HepG2 (cell line): ENCODE results near the gene ZNF546. TPM values are rescaled to one million over a fixed set of nuclear protein-coding genes. Genes with fewer than 3 reads are reported as not detected.
A peak's percentile ranks its signal among the peaks of the same experiment; 100 is the strongest.

ENCODE experiments used
- ATAC-seq: fragments of 200-7000 bp; cut with Tn5 transposase; 3 replicates; pipeline ENCODE4 v1.9.1; 2020; ENCODE audit warnings: mild to moderate bottlenecking, moderate library complexity
- BruUV-seq: library from RNA; stranded (reverse); fragments of 400-500 nt; replicated peaks from 2 replicates; lab custom pipeline; 2021; lab: Mats Ljungman, UMichigan
- CTCF ChIA-PET: fragments of 300-600 bp; formaldehyde crosslinking; extraction: SDS; loops from one replicate; lab custom pipeline; 2021; ENCODE audit warnings: low total read pairs, inconsistent platforms, low intra/inter-chr PET ratio; lab: Yijun Ruan, JAX
- POLR2A ChIA-PET: fragments of 350-600 bp; sonication (Branson Sonifier 250); formaldehyde crosslinking; loops from one replicate; lab custom pipeline; 2020; ENCODE audit warnings: antibody characterized with exemption, inconsistent platforms; lab: Yijun Ruan, JAX
- DNase-seq: peaks from one replicate; pipeline ENCODE4 v3.0.0-alpha.2; 2015; ENCODE audit warnings: low spot score
- FAIRE-seq: peaks from 3 replicates; lab custom pipeline; 2011; peaks lifted over from hg19 to GRCh38; lab: Jason Lieb, UNC
- H2AFZ ChIP-seq: one replicate; pipeline ENCODE4 v1.6.1; 2011; ENCODE audit warnings: low read length, inconsistent platforms
- H3K27ac ChIP-seq: fragments of 300-600 bp; 3 replicates; pipeline ENCODE4 v1.8.0; 2011; ENCODE audit warnings: mixed run types, mild to moderate bottlenecking, mixed read lengths, low read length, inconsistent platforms; ENCODE audit not compliant: insufficient read depth; ENCODE audit errors: extremely low read length
- H3K27me3 ChIP-seq, 2 experiments: fragments of 200-600 bp in 1 of 2; 2 replicates in 1 of 2; 3 replicates in 1 of 2; pipeline versions ENCODE4 v1.6.0 to v1.8.0; 2011; ENCODE audit warnings: low read length in 2 of 2, mild to moderate bottlenecking in 2 of 2, moderate library complexity in 2 of 2, inconsistent platforms in 1 of 2; ENCODE audit not compliant: insufficient read depth in 2 of 2, control insufficient read depth in 1 of 2
- H3K36me3 ChIP-seq, 2 experiments: fragments of 200-600 bp in 1 of 2; replicated peaks in 1 of 2; 2 replicates in 1 of 2; 3 replicates in 1 of 2; pipeline versions ENCODE4 v1.5.1 to v1.8.0; 2011; ENCODE audit warnings: low read length in 2 of 2, inconsistent platforms in 1 of 2; ENCODE audit not compliant: insufficient read depth in 2 of 2, control insufficient read depth in 1 of 2
- H3K4me1 ChIP-seq: 2 replicates; pipeline ENCODE4 v1.5.1; 2012; ENCODE audit warnings: low read length, inconsistent platforms; ENCODE audit not compliant: insufficient read depth
- H3K4me2 ChIP-seq: 2 replicates; pipeline ENCODE4 v1.6.0; 2011; ENCODE audit warnings: low read depth, low read length, inconsistent platforms
- H3K4me3 ChIP-seq, 3 experiments: fragments of 200-600 bp in 1 of 3; sonication (generic), shearing (Covaris generic) in 1 of 3; replicated peaks in 1 of 3; 2 replicates each; pipeline ENCODE4 v1.5.1; 2011 to 2016; ENCODE audit warnings: low read length in 3 of 3, inconsistent platforms in 2 of 3, low read depth in 2 of 3, mild to moderate bottlenecking in 2 of 3, control low read depth in 1 of 3, mixed read lengths in 1 of 3; ENCODE audit not compliant: insufficient read depth in 1 of 3
- H3K79me2 ChIP-seq: one replicate; pipeline ENCODE4 v1.6.1; 2011; ENCODE audit warnings: low read length, inconsistent platforms; ENCODE audit not compliant: insufficient read depth
- H3K9ac ChIP-seq: 2 replicates; pipeline ENCODE4 v1.6.0; 2011; ENCODE audit warnings: mild to moderate bottlenecking, low read depth, low read length, inconsistent platforms; ENCODE audit not compliant: insufficient read depth
- H3K9me3 ChIP-seq: 2 replicates; pipeline ENCODE4 v1.5.1; 2012; ENCODE audit warnings: mild to moderate bottlenecking, low read length
- H4K20me1 ChIP-seq: 2 replicates; pipeline ENCODE4 v1.6.0; 2011; ENCODE audit warnings: inconsistent platforms, mild to moderate bottlenecking, low read length, moderate library complexity; ENCODE audit not compliant: insufficient read depth
- CERS6 ChIP-seq: sonication (generic); formaldehyde crosslinking; IDR thresholded peaks from 2 replicates; pipeline ENCODE4 v1.5.0; 2020; ENCODE audit warnings: missing genetic modification reagents
- GATA4 ChIP-seq: sonication (generic); IDR thresholded peaks from 2 replicates; pipeline ENCODE4 v1.6.1; 2016; ENCODE audit warnings: antibody characterized with exemption, low read depth, borderline replicate concordance
- GTF2F1 ChIP-seq: fragments of 150-350 bp; IDR thresholded peaks from 2 replicates; pipeline ENCODE4 v1.6.1; 2014; ENCODE audit warnings: low read length
- HDAC2 ChIP-seq: sonication (generic); formaldehyde crosslinking; IDR thresholded peaks from 2 replicates; pipeline ENCODE4 v1.4.0; 2020; ENCODE audit warnings: missing genetic modification reagents
- KDM4B ChIP-seq: sonication (generic); formaldehyde crosslinking; IDR thresholded peaks from 2 replicates; pipeline ENCODE4 v1.4.0; 2020; ENCODE audit warnings: missing genetic modification reagents
- LRRFIP1 ChIP-seq: sonication (generic); formaldehyde crosslinking; conservative IDR thresholded peaks from 2 replicates; pipeline ENCODE4 v1.4.0; 2020; ENCODE audit warnings: missing genetic modification reagents
- MED1 ChIP-seq: sonication (generic); formaldehyde crosslinking; IDR thresholded peaks from 2 replicates; pipeline ENCODE4 v1.4.0; 2020; ENCODE audit warnings: missing genetic modification reagents
- RNF2 ChIP-seq: fragments of 450-650 bp; conservative IDR thresholded peaks from 2 replicates; pipeline ENCODE4 v1.6.1; 2016; ENCODE audit warnings: low read depth
- SAP130 ChIP-seq: IDR thresholded peaks from 2 replicates; pipeline ENCODE4 v1.6.1; 2016; ENCODE audit warnings: low read depth
- ZBED4 ChIP-seq: sonication (generic); formaldehyde crosslinking; IDR thresholded peaks from 2 replicates; pipeline ENCODE4 v1.4.0; 2020; ENCODE audit warnings: missing genetic modification reagents, borderline replicate concordance
- ZNF276 ChIP-seq: sonication (generic); formaldehyde crosslinking; IDR thresholded peaks from 2 replicates; pipeline ENCODE4 v1.4.0; 2020; ENCODE audit warnings: mild to moderate bottlenecking, low read depth, missing genetic modification reagents
- ZNF567 ChIP-seq: sonication (generic); formaldehyde crosslinking; IDR thresholded peaks from 2 replicates; pipeline ENCODE4 v1.8.1; 2023; ENCODE audit warnings: mild to moderate bottlenecking, missing genetic modification reagents, borderline replicate concordance
- ZNF569 ChIP-seq: sonication (generic); formaldehyde crosslinking; IDR thresholded peaks from 2 replicates; pipeline ENCODE4 v1.5.0; 2020; ENCODE audit warnings: mild to moderate bottlenecking, missing genetic modification reagents, moderate library complexity, borderline replicate concordance
- ZNF747 ChIP-seq: sonication (generic); formaldehyde crosslinking; IDR thresholded peaks from 2 replicates; pipeline ENCODE4 v1.8.1; 2023; ENCODE audit warnings: missing genetic modification reagents, mild to moderate bottlenecking, borderline replicate concordance
- ZNF780A ChIP-seq: sonication (generic); formaldehyde crosslinking; IDR thresholded peaks from 2 replicates; pipeline ENCODE4 v1.8.0; 2022; ENCODE audit warnings: mild to moderate bottlenecking, missing genetic modification reagents, moderate library complexity
- ZNF839 ChIP-seq: sonication (generic); formaldehyde crosslinking; IDR thresholded peaks from 2 replicates; pipeline ENCODE4 v1.4.0; 2020; ENCODE audit warnings: missing genetic modification reagents, mild to moderate bottlenecking, borderline replicate concordance
- WGBS: methylation state at CpG from one replicate; pipeline ENCODE4 v1.1.6; 2017; ENCODE audit warnings: low lambda C conversion rate; 5-methylcytosine and 5-hydroxymethylcytosine counted together
- in situ Hi-C: cut with HindIII; loops from 2 replicates; pipeline ENCODE4 v1.10.0; 2017; ENCODE audit warnings: low pct_unique_long_range_greater_than_20kb; ENCODE audit not compliant: extremely low pct_ligation_motif_present
- intact Hi-C: fragments of 100-400 bp; cut with micrococcal nuclease; formaldehyde crosslinking; loops from one replicate; pipeline ENCODE4 v1.10.0; 2022; ENCODE audit not compliant: unreplicated experiment
- polyA plus RNA-seq, 8 experiments: library from polyadenylated mRNA; depleted of rRNA in 3 of 8; stranded (reverse) in 7 of 8; unstranded in 1 of 8; fragments of >200 nt; fragmentation: Illumina TruSeq in 4 of 8; extraction: Trizol in 4 of 8; gene quantifications; 2 replicates each; pipeline versions ENCODE4 v1.2.1 to v1.2.3, GENCODE V29; 2011 to 2016; ENCODE audit warnings: low read depth in 4 of 8, missing spikeins in 1 of 8, mixed read lengths in 1 of 8; ENCODE audit not compliant: insufficient read depth in 1 of 8
- total RNA-seq, 5 experiments: library from RNA; depleted of rRNA; stranded (reverse); fragments of >200 nt; fragmentation: Illumina TruSeq; extraction: Trizol; gene quantifications; 2 replicates each; pipeline ENCODE4 v1.2.3, GENCODE V29; 2016; ENCODE audit warnings: low read depth in 1 of 5

The ZNF546 gene
- total and polyA plus RNA-seq, 2 of the 13 experiments (the other 11 are each of a cell fraction or from before 2014, with no cell fraction given), result 2.2 to 4.1 TPM

GRCh38 chr19:40057166-40057565, 60.3 kb downstream of the ZNF546 start:
- ATAC-seq, result no peak
- BruUV-seq, result no TSS peak
- no peak overlapping the region for H3K9ac ChIP-seq
- in situ Hi-C loops, result no loop called here
- intact Hi-C loops, result loop anchor here (5.0 kb wide), 1 partner anchor 35 kb away; the partner anchor contains the start of gene ZNF780A
- no peaks in the 10 kb centered on the region for H3K36me3 ChIP-seq
- FAIRE-seq, result no peak
- H3K4me2 ChIP-seq, result 0 out of 2 replicates have a peak overlapping the region, but pooled peaks have one; percentile 79
- peaks cover 38% of the 10 kb centered on the region for H3K79me2 ChIP-seq
- H3K4me3 ChIP-seq, result peak overlapping the region in 2 of 3 experiments; percentile 80 to 84; a peak in 2 of 6 replicates
- no peak overlapping the region for H2AFZ ChIP-seq
- peaks cover 3% of the 10 kb centered on the region; the same call in 1 of the 2 replicates for H4K20me1 ChIP-seq
- H3K27me3 ChIP-seq, result no peaks in the 10 kb centered on the region; a peak in 1 of 5 replicates
- no peak for DNase-seq
- WGBS, result 87% methylated on average over 1 of the region's 1 CpG
- peaks cover 19% of the 10 kb centered on the region for H3K9me3 ChIP-seq
- no peak overlapping the region for H3K27ac ChIP-seq
- H3K4me1 ChIP-seq, result peaks cover 37% of the 10 kb centered on the region
- ChIA-PET POLR2A (interaction anchor here (3.2 kb wide), 1 partner anchor 33 kb away, joined by 15 read pairs; the partner anchor contains the start of gene ZNF780A), CTCF (no interaction called here)
- no peak for TF ChIP-seq ZNF276 (CRISPR knock-in tag)
- TF ChIP-seq HDAC2 (CRISPR knock-in tag), result no peak
- TF ChIP-seq LRRFIP1 (CRISPR knock-in tag), result no peak
- TF ChIP-seq ZNF747 (CRISPR knock-in tag), result no peak
- no peak for TF ChIP-seq ZNF839 (CRISPR knock-in tag)
- TF ChIP-seq ZNF780A (CRISPR knock-in tag), result no peak
- no peak for TF ChIP-seq GTF2F1
- no peak for TF ChIP-seq CERS6 (CRISPR knock-in tag)
- TF ChIP-seq RNF2, result no peak
- no peak for TF ChIP-seq ZNF569 (CRISPR knock-in tag)
- no peak for TF ChIP-seq KDM4B (CRISPR knock-in tag)
- no peak for TF ChIP-seq MED1 (CRISPR knock-in tag)
- no peak for TF ChIP-seq GATA4
- TF ChIP-seq SAP130 (CRISPR knock-in tag), result no peak
- no peak for TF ChIP-seq ZBED4 (CRISPR knock-in tag)
- TF ChIP-seq ZNF567 (CRISPR knock-in tag), result no peak
